Upper lobe of left lung (tissue), 6 donors: ENCODE measurements around the gene NFIX. TPM values are rescaled to one million over a fixed set of nuclear protein-coding genes. Genes with fewer than 3 reads are reported as not detected.
A peak's percentile ranks its signal among the peaks of the same experiment; 100 is the strongest.
"Not testable (repeated sequence)": the region's sequence is repeated elsewhere in the genome, so short reads cannot be mapped to it uniquely, and the experiment has no call there.

Experiments
- ATAC-seq, 2 donors: fragments of 200-7000 bp; cut with Tn5 transposase; one replicate each; pipeline ENCODE4 v1.9.1; 2022; ENCODE audit warnings: mild to moderate bottlenecking in 2 of 2, moderate library complexity in 2 of 2; ENCODE audit not compliant: low FRiP score in 2 of 2
- DNase-seq, 2 donors: peaks; one replicate each; pipeline ENCODE4 v3.0.0-alpha.2; 2019 to 2020
- H3K27ac ChIP-seq, 4 donors: fragments of 200-600 bp; sonication (generic); one replicate each; pipeline ENCODE4 v1.5.1; 2016 to 2019
- H3K27me3 ChIP-seq, 4 donors: fragments of 200-600 bp; sonication (generic); one replicate each; pipeline ENCODE4 v1.5.1; 2017 to 2019
- H3K36me3 ChIP-seq, 4 donors: fragments of 200-600 bp; sonication (generic); one replicate each; pipeline ENCODE4 v1.5.1; 2016 to 2019
- H3K4me1 ChIP-seq, 4 donors: fragments of 200-600 bp; sonication (generic); one replicate each; pipeline ENCODE4 v1.5.1; 2018 to 2019
- H3K4me3 ChIP-seq, 4 donors: fragments of 200-600 bp; sonication (generic); one replicate each; pipeline ENCODE4 v1.5.1; 2017 to 2019; ENCODE audit warnings: mild to moderate bottlenecking in 2 of 4, moderate library complexity in 1 of 4
- H3K9me3 ChIP-seq, 4 donors: fragments of 200-600 bp; sonication (generic); one replicate each; pipeline ENCODE4 v1.5.1; 2018 to 2019
- EP300 ChIP-seq, 4 donors: sonication (generic); formaldehyde crosslinking; IDR thresholded peaks; one replicate each; pipeline ENCODE4 v1.5.1; 2017; ENCODE audit warnings: antibody characterized with exemption in 4 of 4, control low read depth in 2 of 4
- POLR2A ChIP-seq, 4 donors: fragments of 450-650 bp; IDR thresholded peaks; one replicate each; pipeline ENCODE4 v1.5.1; 2016 to 2017; ENCODE audit warnings: antibody characterized with exemption in 4 of 4, mild to moderate bottlenecking in 2 of 4
- POLR2AphosphoS5 ChIP-seq, 2 donors: sonication (generic); formaldehyde crosslinking; IDR thresholded peaks; one replicate each; pipeline ENCODE4 v1.5.1; 2017; ENCODE audit warnings: antibody characterized with exemption in 2 of 2
- WGBS, 2 donors: methylation state at CpG; one replicate each; pipeline ENCODE4 v1.1.5; 2017 to 2018; 5-methylcytosine and 5-hydroxymethylcytosine counted together
- total RNA-seq, 6 donors: library from RNA; depleted of rRNA in 4 of 6; stranded (reverse); fragments of >200 nt in 4 of 6; gene quantifications; one replicate each; pipeline versions ENCODE4 v1.1.0 to v1.2.1, GENCODE V29; 2016 to 2021
- TF ChIP-seq, protein P1 (sequence below), 6 experiments: fragments of 450-650 bp in 4 of 6; fragments of 200-600 bp in 2 of 6; sonication (generic) in 2 of 6; IDR thresholded peaks; one replicate each; pipeline ENCODE4 v1.5.1; 2016 to 2019; ENCODE audit warnings: antibody characterized with exemption in 6 of 6
- donor health status: DM: no; HTN: no; CAD: no; lungs with moderate emphysema.
- donor health status: DM: no; HTN: yes; CAD: no; lungs with severe emphysema.

Gene NFIX
- total RNA-seq, 6 donors from 2014 or later, result 64.0 to 188 (median 107) TPM

- Histone ChIP-seq H3K4me3 (no peak overlapping the region), H3K27me3 (no peaks in the 10 kb centered on the region), H3K9me3 (no peaks in the 10 kb centered on the region), H3K36me3 (no peaks in the 10 kb centered on the region), H3K4me1 (peaks cover 0 to 3% (median 0%) of the 10 kb centered on the region in 4 donors), H3K27ac (no peak overlapping the region)
- 87 to 89% methylated on average over 16 of the region's 16 CpGs for WGBS, 2 donors
- DNase-seq, result no peak
- no peak for ATAC-seq
- no peak for TF ChIP-seq POLR2A (IDR thresholded peaks at IDR 0.05)
- no peak for TF ChIP-seq EP300 (IDR thresholded peaks at IDR 0.05)
- TF ChIP-seq POLR2AphosphoS5 (IDR thresholded peaks at IDR 0.05), result no peak
- TF ChIP-seq, protein P1, sequence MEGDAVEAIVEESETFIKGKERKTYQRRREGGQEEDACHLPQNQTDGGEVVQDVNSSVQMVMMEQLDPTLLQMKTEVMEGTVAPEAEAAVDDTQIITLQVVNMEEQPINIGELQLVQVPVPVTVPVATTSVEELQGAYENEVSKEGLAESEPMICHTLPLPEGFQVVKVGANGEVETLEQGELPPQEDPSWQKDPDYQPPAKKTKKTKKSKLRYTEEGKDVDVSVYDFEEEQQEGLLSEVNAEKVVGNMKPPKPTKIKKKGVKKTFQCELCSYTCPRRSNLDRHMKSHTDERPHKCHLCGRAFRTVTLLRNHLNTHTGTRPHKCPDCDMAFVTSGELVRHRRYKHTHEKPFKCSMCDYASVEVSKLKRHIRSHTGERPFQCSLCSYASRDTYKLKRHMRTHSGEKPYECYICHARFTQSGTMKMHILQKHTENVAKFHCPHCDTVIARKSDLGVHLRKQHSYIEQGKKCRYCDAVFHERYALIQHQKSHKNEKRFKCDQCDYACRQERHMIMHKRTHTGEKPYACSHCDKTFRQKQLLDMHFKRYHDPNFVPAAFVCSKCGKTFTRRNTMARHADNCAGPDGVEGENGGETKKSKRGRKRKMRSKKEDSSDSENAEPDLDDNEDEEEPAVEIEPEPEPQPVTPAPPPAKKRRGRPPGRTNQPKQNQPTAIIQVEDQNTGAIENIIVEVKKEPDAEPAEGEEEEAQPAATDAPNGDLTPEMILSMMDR (IDR thresholded peaks at IDR 0.05), result no peak
Measured at GRCh38 chr19:12973236-12973635, 22.0 kb upstream of the NFIX start.

GRCh38 chr19:12974301-12975220 lies 20.7 kb upstream of the NFIX start:
- DNase-seq, result peak in 1 of 2 donors; percentile 84

DNA sequence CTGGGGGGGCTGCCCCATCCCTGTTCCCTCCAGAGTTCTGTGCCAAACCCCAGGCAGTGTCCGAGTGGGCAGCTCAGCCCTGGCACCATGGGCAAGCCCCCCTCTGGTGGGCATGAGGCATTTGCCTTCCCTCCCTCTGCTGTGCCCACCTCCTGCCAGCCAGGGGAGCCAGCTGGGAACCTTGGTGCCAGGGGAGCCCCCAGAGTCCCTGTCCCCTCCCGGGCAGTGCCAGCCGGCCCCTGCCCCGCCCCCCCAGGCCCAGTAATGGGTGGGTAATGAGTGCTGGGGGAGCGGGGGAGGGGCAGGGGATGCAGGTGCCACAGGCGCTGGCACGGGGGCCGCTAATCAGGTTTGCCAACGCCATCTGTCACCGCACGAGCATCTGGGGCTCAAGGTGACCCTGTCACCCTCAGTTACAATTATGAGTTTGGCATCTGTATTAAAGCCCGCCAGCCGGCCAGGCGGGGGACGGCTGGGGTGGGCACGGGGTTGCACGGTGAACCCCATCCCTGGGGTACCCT lies 20.0 kb upstream of the NFIX start:
- H3K27me3 ChIP-seq, result no peaks in the 10 kb centered on the region
- no peak overlapping the region for H3K4me3 ChIP-seq
- WGBS, 2 donors, result 70% methylated on average over 14 of the region's 17 CpGs; no CpG with 5 or more reads in 1 of the 2 donors
- TF ChIP-seq POLR2AphosphoS5 (IDR thresholded peaks at IDR 0.05) (no peak), EP300 (IDR thresholded peaks at IDR 0.05) (no peak), POLR2A (IDR thresholded peaks at IDR 0.05) (no peak)
- TF ChIP-seq, protein P1 (IDR thresholded peaks at IDR 0.05), result no peak
- no peaks in the 10 kb centered on the region for H3K9me3 ChIP-seq
- H3K36me3 ChIP-seq, result no peaks in the 10 kb centered on the region
- ATAC-seq, result no peak
- peaks cover 0 to 3% (median 0%) of the 10 kb centered on the region in 4 donors for H3K4me1 ChIP-seq
- H3K27ac ChIP-seq, result no peak overlapping the region
- DNase-seq, result no peak

More at GRCh38 chr19:12974301-12975220, 20.7 kb upstream of the NFIX start:
- H3K4me3 ChIP-seq, result no peak overlapping the region
- peaks cover 0 to 3% (median 0%) of the 10 kb centered on the region in 4 donors for H3K4me1 ChIP-seq
- H3K27ac ChIP-seq, result no peak overlapping the region
- no peak for ATAC-seq
- TF ChIP-seq, protein P1 (IDR thresholded peaks at IDR 0.05), result no peak
- TF ChIP-seq EP300 (IDR thresholded peaks at IDR 0.05) (no peak), POLR2A (IDR thresholded peaks at IDR 0.05) (no peak), POLR2AphosphoS5 (IDR thresholded peaks at IDR 0.05) (no peak)
- H3K27me3 ChIP-seq, result no peaks in the 10 kb centered on the region
- WGBS, 2 donors, result 61 to 71% methylated on average over 8 to 15 of the region's 19 CpGs
- no peaks in the 10 kb centered on the region for H3K36me3 ChIP-seq
- H3K9me3 ChIP-seq, result no peaks in the 10 kb centered on the region

GRCh38 chr19:12976109-12976508 lies 19.2 kb upstream of the NFIX start:
- not testable (repeated sequence) for H3K4me3 ChIP-seq, H3K9me3 ChIP-seq, H3K36me3 ChIP-seq, H3K27ac ChIP-seq, ATAC-seq, H3K27me3 ChIP-seq, H3K4me1 ChIP-seq, DNase-seq
- 83% methylated on average over 6 to 7 of the region's 7 CpGs for WGBS, 2 donors

DNA sequence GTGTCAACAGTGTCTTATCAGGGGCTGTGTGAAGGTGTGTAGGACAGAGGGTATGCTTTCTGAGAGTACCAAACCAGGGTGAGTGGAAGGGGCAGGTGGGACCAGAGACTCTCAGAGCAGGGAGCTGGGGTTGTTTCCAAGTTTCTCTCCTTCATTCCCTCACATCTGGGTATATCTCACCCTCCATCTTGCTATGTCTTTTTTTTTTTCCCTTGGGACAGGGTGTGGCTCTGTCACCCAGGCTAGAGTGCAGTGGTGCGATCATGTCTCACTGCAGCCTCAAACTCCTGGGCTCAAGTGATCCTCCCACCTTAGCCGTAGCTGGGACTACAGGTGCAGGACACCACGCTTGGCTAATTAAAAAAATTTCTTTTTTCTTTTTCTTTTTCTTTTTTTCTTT lies 15.3 kb upstream of the NFIX start:
- Histone ChIP-seq H3K36me3 (no peaks in the 10 kb centered on the region), H3K27ac (no peak overlapping the region), H3K4me3 (no peak overlapping the region), H3K9me3 (no peaks in the 10 kb centered on the region), H3K4me1 (peaks cover 10 to 20% (median 18%) of the 10 kb centered on the region in 4 donors), H3K27me3 (no peaks in the 10 kb centered on the region)
- ATAC-seq, result no peak
- DNase-seq, result no peak
- TF ChIP-seq EP300 (IDR thresholded peaks at IDR 0.05) (no peak), POLR2AphosphoS5 (IDR thresholded peaks at IDR 0.05) (no peak), POLR2A (IDR thresholded peaks at IDR 0.05) (no peak)
- TF ChIP-seq, protein P1 (IDR thresholded peaks at IDR 0.05), result no peak
- 91 to 92% methylated on average over 3 of the region's 3 CpGs for WGBS, 2 donors
